Esophagus mucosa (tissue), 1 donor: ENCODE measurements around the gene MAP3K20. TPM values are rescaled to one million over a fixed set of nuclear protein-coding genes. Genes with fewer than 3 reads are reported as not detected.
A peak's percentile ranks its signal among the peaks of the same experiment; 100 is the strongest.
"Not testable (repeated sequence)": the region's sequence is repeated elsewhere in the genome, so short reads cannot be mapped to it uniquely, and the experiment has no call there.

ENCODE experiments used
- ATAC-seq: fragments of 200-7000 bp; cut with Tn5 transposase; one replicate; pipeline ENCODE4 v1.9.1; 2020
- total RNA-seq: library from RNA; stranded (reverse); gene quantifications from one replicate; pipeline ENCODE4 v1.2.4, GENCODE V29; 2023
- donor health status: DM: yes; HTN: yes; CAD: no.

MAP3K20 gene
- total RNA-seq, 1 donor from 2014 or later = 21.3 TPM

DNA sequence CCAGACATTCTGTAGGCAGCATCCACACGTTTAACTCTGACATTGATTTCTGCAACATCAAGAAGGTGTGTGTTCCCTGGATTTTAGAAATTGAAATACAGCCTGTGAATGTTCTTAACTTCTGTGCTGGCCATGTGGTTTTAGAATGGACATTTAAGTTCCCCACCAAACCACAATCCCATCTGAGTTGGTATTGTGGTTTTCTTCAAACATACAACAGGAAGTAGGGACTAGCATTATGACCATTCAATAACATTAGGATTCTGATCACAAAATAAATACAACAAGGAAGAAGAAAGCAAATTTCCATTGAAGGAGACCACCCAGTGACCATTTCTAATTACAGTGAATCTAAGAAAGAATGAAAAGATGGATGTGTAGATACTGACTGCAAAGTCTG lies 51.2 kb downstream of the MAP3K20 start:
- ATAC-seq = no peak

DNA sequence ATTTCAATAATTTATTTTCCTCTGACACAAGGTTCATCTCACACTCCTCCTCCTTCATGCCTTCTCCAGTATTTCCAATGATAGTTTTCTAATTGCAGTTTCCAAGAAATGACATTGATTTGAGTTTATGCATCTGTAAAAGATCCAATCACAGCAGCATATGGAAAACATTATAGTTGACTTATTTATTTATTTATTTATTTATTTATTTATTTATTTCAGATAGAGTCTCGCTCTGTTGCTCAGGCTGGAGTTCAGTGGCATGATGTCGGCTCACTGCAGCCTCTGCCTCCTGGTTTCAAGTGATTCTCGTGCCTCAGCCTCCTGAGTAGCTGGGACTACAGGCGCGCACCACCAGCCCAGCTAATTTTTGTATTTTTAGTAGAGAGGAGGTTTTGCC lies 52.5 kb downstream of the MAP3K20 start:
- ATAC-seq = not testable (repeated sequence)

DNA sequence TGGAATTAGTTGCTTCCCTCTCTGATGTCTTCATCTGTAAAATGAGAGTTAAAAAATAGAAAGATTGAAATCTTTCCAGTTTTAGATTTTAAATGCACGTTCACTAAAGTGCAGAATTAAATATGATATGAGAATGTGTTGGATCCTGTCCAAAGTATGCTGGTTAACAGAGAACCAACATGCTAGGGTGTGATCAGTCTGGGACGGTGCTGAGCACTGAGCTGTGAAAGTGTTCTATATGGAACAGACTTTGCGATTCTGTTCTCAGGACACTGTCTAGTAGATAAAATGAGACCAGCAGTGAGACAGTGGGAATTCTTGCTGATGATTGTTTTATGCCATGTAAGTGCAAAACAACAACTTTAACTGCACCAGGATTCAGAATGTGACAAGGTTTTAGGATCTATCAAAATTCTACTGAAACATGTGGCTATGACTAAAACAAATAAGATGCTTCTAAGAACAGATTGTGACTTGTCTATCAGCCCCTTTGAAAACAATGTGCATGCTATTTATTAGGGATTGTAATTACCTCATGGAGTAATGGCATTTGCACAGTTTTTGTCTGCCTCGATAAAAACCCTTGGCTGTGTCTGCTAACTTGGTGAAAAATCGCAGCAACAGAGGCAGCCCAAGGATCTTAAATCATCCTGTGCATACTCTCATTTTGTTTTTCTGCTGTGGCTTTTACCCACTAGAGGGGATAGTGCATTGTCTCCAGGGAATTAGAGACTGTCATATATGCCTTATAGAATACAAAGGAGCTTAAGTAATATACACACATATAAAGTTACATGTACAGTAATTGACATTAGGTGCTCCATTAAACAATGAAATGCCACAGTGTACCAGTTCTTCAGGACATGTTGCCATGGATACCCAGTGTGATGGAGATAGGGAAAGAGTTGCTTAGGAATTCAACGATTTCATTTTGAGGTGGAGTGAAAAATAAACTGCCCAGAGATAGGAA lies 55.1 kb downstream of the MAP3K20 start:
- no peak for ATAC-seq

DNA sequence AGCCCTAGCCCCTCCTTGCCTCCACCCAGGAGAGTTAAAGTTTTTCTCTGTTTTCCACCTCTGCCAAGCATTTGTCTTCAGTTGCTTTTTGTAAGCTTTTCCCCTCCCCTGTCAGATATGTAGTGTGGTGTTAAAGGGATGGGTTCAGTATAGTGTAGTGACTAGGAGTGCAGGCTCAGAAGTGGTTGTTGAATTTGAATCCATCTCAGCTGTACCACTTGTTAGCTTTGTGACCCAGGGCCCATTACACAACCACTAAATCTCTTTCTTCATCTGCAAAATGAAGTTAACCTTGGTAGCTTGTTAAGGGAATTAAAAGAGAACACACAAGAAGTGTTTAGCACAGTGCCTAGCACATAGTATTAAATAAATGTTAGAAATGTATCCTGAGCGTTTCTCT lies 56.9 kb downstream of the MAP3K20 start:
- no peak for ATAC-seq

DNA sequence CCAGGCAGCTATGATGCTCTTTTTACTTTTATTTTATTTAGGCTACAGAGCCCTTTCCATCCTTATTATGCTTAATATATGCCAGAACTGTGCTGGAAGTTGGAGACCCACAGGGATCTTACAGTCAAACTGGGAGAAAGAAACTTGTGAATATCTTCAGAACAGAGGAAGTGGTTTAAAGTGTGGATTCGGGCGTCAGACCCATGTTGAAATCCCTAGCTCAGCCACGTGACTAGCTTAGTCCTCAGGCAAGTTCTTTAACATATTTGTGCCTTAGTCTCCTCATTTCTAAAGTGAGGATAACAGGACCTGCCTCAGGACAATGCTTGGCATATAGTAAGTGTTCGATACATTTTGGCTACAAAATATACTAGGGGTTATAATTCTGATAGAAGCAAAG lies 59.1 kb downstream of the MAP3K20 start:
- no peak for ATAC-seq

DNA sequence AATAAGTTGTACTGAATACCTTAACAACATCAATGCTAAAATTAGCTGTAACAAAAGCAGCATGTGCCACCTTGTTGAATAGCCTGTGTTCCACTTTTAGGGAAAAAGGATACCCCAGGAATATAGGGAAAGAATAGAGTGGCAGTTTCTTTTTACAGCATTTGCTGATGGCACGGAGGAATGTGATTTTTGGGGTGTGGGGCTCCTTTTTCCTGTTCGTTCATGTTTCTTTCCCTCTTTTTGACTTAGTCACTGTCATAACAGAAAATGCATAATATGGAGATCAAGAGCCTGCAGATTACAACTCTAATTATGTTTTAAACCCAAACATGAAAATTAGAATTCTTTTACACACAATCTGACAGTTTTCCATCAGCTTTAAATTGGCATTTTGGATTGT lies 60.4 kb downstream of the MAP3K20 start:
- ATAC-seq = no peak

DNA sequence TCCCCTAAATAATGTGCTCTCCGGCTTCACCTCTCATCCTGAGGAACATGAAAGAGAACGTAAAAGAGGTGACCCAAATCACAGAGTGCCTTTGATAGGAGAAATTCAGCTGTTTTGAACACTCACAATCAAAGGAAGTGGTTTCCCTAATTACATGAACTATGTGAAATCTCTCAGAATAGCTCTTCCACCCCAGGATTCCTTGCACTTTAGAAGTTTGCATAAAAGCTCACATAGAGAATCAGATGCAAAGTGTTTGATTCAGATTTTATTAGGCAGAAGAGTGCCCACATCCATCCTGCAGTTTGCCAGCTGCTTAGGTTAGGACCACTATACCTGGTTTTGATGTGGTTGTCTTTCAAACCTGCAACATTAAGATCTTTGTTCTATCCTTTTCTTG lies 61.0 kb downstream of the MAP3K20 start:
- ATAC-seq = no peak

DNA sequence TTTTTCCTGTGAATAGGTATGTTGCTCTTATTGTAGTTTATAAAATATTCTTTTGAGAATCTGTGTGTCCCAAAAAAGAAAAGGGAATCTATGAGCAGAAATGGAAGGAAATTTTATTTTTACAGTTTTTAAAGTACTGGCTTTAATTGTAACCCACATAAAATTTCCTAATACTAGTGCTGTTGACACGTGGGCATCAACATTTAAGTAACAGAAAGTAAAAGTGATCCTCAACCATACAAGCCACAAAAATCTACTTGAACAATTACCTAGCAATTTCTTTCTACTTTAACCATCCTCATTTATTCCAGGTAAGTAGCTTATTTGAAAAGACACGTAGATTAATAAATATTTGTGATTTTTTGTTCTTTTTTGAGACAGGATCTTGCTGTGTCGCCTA lies 62.0 kb downstream of the MAP3K20 start:
- no peak for ATAC-seq

DNA sequence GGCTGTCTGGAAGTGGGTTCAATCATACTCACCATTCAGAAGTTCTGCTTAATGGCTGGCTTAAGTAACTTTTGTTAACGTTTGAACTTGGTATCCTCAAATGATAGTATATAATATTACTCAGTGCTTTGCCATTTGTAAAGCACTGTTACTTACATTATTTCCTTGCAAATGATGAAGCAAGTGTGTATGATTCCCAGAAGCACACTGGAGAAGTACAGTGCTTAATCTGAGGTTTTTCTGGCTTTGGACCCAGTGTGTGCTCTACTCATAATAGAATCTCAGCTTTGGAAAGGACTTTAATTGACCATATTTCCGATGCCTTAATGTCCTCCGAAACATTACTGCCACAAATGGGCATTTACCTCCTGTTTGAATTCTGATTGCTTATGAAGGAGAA lies 63.3 kb downstream of the MAP3K20 start:
- no peak for ATAC-seq

DNA sequence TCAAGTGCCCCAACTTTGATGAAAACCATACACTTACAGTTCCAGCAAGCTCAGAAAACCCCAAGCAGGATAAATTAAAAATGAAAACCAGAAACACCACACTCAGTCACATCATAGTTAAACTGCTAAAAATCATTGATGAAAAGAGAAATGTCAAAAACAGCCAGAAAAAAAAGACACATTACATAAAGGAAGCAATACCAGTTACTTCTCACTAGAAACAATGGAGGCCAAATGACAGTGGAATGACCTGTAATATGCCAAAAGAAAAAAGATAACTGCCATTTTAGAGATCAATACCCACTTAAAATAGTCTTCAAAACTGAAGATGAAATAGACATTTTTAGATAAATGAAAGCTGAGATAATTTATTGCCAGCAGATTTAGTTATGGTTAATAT lies 66.0 kb downstream of the MAP3K20 start:
- no peak for ATAC-seq

DNA sequence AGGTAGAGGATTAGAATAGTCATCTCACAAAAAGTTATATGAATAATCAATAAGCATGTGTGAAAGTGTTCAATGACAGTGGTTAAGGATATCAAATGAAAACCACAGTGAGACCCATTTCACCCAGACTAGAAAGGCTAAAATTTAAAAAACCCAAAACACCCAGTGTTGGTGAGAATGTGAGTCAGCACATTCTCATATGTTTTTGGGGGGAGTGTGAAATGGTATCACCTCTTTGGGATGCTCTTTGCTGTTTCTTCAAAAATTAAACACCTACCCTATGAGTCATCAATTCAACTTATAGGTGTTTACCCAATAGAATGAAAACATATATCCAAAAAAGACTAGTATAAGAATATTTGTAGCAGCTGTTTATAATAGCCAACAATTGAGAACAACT lies 69.8 kb downstream of the MAP3K20 start:
- no peak for ATAC-seq

DNA sequence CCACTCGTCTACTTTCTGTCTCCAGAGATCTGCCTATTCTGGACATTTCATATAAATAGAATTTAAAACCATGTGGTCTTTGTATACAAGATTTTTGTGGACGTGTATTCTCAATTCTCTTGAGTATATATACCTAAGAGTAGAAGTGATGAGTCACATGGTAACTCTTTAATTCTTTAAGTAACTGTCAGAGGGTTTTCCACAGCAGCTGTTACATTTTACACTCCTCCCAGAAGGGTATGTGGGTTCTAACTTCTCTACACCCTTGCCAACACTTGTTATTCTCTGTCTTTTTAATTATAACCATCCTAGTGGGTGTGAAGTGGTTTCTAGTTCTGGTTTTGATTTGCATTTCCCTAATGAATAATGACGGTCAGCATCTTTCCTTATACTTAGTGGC lies 70.9 kb downstream of the MAP3K20 start:
- no peak for ATAC-seq

DNA sequence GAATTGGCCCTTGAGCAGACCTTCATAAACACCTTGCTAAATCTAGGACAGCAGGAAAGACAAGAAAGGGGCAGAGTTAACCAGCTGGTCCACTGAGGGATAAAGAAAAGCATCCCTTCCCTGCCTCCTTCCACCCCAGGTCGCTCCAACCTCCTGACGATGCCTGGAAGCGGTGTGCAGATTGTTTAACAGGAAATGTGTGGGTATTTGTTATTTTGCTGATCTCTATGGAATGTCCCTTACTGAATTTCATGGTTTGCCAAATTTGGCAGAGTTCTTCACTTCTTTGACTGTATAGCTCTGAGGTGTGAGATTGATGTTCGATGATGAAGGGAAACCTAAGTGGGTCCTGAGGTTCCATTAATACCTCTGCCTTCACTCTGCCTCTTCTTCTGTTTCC lies 72.9 kb downstream of the MAP3K20 start:
- no peak for ATAC-seq

DNA sequence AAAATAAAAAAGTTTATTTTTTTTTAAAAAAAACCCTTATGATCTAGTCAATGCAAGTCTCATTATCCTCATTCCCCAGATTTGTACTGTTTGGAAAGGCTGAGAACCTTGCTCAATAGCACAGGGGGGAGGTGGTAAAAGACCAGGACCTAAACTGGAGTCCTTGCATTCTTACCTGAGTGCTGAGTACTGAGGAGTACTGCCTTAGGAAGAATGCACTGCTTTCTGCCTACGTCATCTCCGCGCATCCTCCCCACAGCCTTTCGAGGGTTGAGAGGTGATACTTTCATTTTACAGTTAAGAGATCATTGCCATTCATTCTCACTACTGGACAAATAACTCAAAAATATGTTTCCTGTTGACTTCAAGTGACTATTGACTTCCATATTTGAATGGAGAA lies 73.8 kb downstream of the MAP3K20 start:
- no peak for ATAC-seq

DNA sequence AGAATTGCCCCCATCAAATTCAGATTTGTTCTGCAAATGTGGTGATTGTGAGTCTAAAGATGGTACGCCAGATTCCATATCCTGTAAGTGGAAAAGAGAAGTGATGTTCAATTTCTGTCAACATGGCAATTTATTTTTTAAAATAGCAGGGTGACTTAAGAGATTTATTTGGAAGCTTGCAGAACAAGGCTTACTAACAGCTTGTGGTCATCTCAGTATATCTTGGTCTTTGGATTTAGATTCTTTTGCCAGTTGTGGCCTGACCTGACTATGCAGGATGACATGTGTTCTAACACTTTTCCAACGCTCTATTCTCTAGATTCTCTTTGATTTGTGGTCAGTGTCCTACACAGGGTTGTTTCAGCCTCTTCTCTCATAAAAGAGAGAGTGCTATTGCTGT lies 74.4 kb downstream of the MAP3K20 start:
- no peak for ATAC-seq

DNA sequence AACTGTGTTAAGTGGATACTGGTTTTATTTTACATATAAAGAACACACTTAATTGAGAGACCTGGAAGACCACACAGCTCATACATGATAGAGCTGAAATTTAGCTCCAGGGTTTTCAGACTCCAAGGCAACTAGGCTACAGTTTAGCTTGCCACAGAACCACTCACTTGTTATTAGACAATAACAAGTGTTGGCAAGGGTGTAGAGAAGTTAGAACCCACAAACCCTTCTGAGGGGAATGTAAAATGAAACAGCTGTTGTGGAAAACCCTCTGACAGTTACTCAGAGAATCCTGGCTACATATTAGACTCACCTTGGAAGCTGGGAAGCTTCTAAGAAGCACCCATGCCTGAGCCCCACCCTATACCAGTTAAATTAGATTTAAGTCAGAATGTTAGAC lies 75.3 kb downstream of the MAP3K20 start:
- ATAC-seq = no peak

DNA sequence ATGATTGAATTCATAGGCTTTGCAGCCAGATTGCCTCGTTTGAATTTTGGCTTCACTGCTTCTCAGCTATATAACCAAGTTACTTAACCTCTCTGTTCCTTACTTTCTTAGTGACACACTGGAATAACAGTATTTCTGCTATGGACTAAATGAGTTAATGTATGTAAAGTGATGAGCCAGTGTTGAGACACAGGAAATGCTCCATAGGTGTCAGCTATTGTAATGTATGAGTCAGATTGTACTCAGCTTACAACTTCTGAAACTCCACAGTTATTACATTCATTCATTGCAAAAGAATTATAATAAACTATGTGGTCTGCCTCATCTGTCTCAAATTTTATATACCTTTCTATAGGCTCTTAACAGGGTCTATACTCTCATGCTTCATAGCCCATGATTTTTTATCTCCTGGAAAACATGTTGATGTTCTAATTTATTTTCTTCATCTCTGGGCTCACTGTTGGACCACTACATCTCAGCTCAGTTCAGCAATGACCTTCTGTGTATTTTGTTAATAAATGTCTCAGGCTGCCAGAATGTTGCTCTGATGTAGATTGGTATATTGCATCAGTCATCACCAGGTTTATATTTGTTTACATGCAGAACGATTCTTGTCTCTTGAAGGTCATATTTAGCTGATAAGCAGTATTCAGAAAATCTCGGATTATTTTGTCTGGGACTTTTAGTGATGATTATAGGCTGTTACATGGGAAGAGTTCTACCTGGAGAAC lies 76.2 kb downstream of the MAP3K20 start:
- peak; percentile 94 for ATAC-seq

DNA sequence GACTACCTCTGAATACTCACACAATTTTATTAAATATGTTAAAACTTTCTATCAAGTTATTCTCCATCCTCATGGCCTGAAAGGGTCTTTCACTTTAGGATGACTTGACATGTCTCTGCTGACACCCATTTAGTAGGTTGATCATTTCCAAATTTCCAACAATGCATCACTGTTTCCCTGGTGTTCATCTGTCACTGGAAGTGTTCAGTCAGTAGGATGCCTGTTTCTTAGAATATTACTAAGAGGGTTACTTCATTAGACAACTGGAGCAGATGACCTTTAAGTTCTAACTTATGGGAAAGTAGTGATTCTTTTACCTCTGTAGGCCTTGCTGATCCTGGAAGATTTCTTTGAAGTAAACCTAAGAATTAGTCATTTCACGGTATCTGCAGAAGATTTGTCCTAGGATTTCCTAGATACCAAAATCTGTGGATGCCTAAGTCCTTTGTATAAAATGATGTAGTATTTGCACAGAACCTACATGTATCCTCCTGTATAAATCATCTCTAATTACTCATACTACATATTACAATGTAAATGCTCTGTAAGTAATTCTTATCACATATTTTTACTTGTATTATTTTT lies 77.7 kb downstream of the MAP3K20 start:
- peak; percentile 40 for ATAC-seq

DNA sequence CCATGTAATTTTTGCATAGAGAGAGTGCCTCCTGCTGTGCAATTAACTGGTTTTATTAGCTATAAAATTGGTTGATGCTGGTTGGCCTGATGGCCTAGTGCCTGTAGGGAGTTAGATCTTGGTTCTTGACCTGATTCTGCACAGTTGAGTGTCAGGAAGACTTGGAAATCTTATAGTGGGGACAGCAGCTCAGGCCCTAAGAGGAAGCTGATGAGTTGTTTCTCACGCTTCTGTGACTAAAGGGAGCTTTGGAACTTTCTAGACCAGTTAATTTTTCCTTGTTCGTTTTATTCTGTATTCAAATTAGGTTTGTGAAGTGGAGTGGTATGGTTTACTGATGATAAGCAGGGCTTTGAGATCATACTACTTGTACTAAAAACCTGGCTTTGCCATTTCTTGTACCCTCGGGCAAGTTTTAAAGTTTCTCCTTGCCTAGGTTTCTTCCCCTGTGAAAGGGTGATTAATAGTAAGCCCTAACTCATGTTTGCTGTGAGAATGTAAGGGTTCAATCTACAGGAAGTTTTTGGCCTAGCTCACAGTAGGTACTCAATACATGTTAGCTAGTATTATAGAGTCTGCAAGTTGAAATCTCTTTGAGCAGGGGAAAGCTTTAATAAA lies 82.1 kb downstream of the MAP3K20 start:
- ATAC-seq = no peak

DNA sequence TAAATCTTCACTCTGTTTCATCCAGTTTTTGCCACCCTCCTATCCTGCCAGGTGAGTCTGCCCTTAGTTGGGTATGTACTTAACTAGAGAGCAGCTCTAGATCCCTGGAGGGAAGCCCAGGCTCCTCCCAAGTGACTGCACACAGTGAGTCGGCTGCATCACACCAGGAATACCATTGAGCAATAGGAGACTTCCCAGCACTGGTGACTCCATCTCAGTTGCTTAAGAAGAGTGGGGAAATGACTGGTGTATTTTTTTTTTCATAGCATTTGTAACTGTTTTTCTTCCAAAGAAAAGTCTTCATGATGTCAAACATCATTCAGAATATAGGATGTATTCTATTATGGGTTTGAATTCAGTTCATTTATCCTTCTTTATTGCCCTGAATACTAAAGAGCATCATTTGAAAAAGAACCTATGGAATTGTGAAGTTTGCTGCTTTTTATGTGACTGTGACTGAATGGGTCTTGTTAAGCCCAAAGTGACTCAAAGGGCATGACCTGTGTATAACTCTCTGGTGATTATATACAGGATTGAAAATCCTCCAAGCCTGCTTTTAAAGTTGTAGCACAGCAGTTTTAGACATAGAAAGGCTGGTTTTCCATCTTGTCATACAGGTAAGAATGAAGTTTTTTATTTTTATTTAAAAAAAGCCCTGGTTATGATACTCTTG lies 84.3 kb downstream of the MAP3K20 start:
- ATAC-seq = peak; percentile 100

DNA sequence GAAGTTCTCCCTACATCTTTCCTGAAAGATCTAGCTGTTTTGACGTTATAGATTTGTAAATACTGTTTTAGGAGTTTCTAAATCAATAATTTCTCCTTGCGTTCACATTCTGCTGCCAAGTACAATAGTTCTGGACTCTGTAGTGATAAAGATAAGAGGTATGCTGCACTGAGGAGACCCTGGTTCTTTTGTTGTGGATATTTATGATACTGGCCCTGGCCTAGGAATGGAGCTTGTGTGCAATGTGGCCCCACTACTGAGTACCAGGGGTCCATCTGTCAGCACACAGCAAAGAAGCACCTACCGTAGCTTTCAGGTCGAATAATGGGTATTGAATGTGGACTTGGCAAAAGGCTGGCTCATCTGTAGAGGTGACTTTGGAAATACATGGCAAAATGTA lies 85.0 kb downstream of the MAP3K20 start:
- ATAC-seq = no peak

DNA sequence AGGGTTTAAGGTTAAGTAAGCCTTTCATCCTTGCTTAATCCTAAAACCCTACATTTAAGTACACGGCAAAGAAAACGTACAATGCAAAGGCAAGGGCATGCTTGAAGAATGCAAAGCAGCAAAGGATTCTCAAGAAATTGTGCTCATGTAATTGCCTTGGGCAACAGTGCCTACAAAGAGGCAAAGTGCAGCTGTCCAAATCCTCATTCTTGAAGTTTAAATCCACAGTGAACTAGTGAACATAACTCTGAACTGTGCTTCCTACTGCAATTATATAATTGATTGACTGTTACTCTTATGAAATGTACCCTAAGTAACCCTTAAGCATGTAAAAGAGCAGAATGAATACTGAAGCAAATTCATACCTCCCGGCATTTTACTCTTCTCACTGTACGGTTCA lies 85.4 kb downstream of the MAP3K20 start:
- peak; percentile 35 for ATAC-seq

DNA sequence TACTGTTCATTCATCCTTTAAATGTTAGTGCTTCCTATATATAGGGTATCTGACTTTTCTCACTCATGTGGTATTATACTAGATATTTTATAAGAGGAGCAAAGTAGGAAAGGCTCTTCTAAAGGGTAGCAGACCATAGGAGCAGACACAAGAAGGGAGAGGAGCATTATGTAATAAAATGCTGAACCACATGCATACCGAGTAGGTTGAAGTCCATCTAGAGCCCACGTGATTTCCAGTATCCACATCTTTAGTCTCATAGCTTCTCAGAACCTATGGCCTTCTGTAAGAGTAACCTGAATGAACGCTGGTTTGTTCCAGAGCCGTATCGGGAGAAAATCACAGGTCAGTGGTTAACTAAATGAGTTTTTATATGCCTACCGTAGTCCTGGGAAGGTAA lies 85.9 kb downstream of the MAP3K20 start:
- no peak for ATAC-seq
